HG03060 (cell line): ENCODE data around the gene ANKRD9.
A peak's percentile ranks its signal among the peaks of the same experiment; 100 is the strongest.
"Not testable (repeated sequence)": the region's sequence is repeated elsewhere in the genome, so short reads cannot be mapped to it uniquely, and the experiment has no call there.

ENCODE experiments used
- ATAC-seq: cut with Tn5 transposase; IDR thresholded peaks from one replicate; pipeline ENCODE4 v1.9.1; 2021; ENCODE audit warnings: low read depth, moderate number of reproducible peaks; ENCODE audit not compliant: unreplicated experiment

ANKRD9 gene

GRCh38 chr14:102539544-102540314 lies 30.2 kb upstream of the ANKRD9 start:
- no peak for ATAC-seq

GRCh38 chr14:102538602-102539543 lies 29.3 kb upstream of the ANKRD9 start:
- ATAC-seq = no peak

GRCh38 chr14:102537981-102538601 lies 28.5 kb upstream of the ANKRD9 start:
- ATAC-seq = no peak

- ATAC-seq = no peak
These were observed 22.7 kb upstream of the ANKRD9 start for GRCh38 chr14:102532204-102532658.

GRCh38 chr14:102530828-102531478 lies 21.4 kb upstream of the ANKRD9 start:
- no peak for ATAC-seq

GRCh38 chr14:102528431-102529170 lies 19.0 kb upstream of the ANKRD9 start:
- ATAC-seq = no peak

- no peak for ATAC-seq
These were observed 16.4 kb upstream of the ANKRD9 start for GRCh38 chr14:102525929-102526497.

- ATAC-seq = no peak
These were observed 15.8 kb upstream of the ANKRD9 start for GRCh38 chr14:102525219-102525928.

GRCh38 chr14:102524451-102525218 lies 15.1 kb upstream of the ANKRD9 start:
- peak; percentile 93 for ATAC-seq

- no peak for ATAC-seq
These were observed 14.2 kb upstream of the ANKRD9 start for GRCh38 chr14:102523569-102524450.

GRCh38 chr14:102523200-102523568 lies 13.6 kb upstream of the ANKRD9 start:
- no peak for ATAC-seq

GRCh38 chr14:102519709-102520108 lies 10.1 kb upstream of the ANKRD9 start:
- not testable (repeated sequence) for ATAC-seq

GRCh38 chr14:102518063-102518648 lies 8.6 kb upstream of the ANKRD9 start:
- no peak for ATAC-seq

- ATAC-seq = no peak
These were observed 8.0 kb upstream of the ANKRD9 start for GRCh38 chr14:102517392-102518062.

GRCh38 chr14:102516531-102517391 lies 7.2 kb upstream of the ANKRD9 start:
- no peak for ATAC-seq
